SKM-1 treated with dmso at 0.1 percent for 144 hours (cell line): ENCODE measurements around the gene FKBP5.

Experiments used
- DNase-seq: peaks from one replicate; lab custom pipeline; 2025; ENCODE audit not compliant: unreplicated experiment; lab: John Stamatoyannopoulos, UW

The FKBP5 gene

DNA sequence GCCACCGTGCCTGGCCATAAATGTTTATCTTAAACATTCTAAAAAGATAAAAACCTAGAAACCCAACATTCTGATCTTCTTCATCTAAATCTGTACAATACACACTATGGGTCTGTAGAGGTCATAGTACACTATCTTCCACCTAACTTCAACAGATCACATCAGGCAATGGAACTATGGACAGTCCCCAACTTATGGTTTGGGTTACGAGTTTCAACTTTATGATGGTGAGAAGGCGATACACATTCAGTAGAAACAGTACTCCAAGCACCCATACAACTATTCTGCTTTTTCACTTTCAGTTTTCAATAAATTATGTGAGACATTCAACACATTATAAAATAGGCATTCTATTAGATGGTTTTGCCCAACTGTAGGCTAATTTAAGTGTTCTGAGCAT is 23.1 kb downstream of the FKBP5 start:
- no peak for DNase-seq

- no peak for DNase-seq
Measured at GRCh38 chr6:35664945-35665344, 23.8 kb downstream of the FKBP5 start.

DNA sequence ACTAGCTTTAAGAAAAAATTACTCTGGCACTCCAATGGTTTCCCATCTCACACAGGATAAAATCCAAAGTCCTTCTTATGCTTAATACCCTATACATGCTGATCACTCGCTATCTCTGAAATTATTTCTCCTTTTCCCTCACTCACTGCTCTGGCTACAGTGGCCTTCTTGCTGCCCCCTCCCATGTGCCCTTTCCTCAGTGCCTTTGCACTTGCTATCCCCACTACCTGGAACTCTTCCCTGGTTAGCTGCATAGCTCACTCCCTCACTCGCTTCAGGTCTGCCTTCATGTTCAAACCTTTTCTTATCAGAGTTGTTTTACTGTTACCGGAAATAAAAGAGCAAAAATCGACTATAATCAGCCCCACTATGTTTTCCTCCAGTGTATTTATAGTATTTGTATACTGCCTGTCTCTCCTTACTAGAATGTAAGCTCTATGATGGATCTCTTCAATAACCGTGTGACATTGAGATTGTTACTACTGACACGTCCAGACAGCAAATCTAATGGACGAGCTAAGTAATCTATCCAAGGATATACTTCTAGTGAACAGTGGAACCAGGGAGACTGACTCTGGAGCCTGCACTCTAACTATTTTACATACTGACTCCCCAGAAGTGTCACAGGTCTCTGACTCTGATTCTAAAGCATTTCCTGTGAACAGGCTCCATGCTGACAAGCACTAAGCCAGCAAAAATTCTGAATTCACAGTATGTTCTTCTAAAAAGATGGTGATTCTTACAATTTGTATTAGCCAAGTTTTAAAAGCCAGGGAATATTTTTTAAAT is 25.1 kb downstream of the FKBP5 start:
- DNase-seq: no peak

GRCh38 chr6:35662999-35663398 is 25.7 kb downstream of the FKBP5 start:
- no peak for DNase-seq

GRCh38 chr6:35654883-35655282 is 33.8 kb downstream of the FKBP5 start:
- no peak for DNase-seq

DNA sequence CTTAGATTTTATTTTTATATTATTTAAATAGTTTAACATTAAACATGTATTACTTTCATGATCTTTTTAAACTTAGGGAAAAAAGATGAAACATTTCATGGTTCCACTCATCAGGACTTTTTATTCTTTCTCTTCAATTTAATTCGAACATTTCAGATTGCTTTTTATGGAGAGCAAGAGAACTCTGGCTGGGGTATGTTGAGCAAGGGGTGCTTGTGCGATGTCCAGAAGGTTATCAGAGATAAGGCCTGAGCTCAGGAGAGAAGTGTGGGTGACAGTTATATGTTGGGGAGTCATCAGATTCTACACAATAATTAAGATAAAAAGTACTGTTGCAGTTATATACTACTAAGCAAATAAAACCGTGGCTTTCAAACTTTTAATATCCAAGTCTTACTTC is 37.5 kb downstream of the FKBP5 start:
- no peak for DNase-seq

GRCh38 chr6:35650015-35650414 is 38.7 kb downstream of the FKBP5 start:
- DNase-seq: no peak

GRCh38 chr6:35648203-35648602 is 40.5 kb downstream of the FKBP5 start:
- no peak for DNase-seq

GRCh38 chr6:35647400-35647799 is 41.3 kb downstream of the FKBP5 start:
- no peak for DNase-seq

GRCh38 chr6:35643162-35643535 is 45.6 kb downstream of the FKBP5 start:
- no peak for DNase-seq

- DNase-seq: no peak
Measured at GRCh38 chr6:35642471-35643161, 46.1 kb downstream of the FKBP5 start.

GRCh38 chr6:35640017-35640664 is 48.6 kb downstream of the FKBP5 start:
- DNase-seq: no peak

DNA sequence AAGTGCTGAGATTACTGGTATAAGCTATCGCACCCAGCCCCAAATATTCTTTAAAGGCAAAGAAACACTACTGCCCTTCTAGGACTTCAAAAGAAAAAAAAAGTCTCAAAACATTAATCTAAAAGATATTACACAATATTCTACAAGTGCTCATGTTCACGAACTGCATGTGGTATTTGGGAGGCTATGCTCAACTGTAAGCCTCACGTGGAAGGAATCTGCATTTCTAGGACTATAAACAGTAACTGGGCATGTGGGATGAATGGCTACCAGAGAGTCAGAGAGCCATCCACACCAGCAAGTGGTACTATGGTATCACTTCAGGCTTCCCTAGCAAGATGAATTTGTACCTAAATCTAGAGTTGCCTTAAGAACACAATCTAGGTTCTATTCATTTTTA is 50.0 kb downstream of the FKBP5 start:
- no peak for DNase-seq

DNA sequence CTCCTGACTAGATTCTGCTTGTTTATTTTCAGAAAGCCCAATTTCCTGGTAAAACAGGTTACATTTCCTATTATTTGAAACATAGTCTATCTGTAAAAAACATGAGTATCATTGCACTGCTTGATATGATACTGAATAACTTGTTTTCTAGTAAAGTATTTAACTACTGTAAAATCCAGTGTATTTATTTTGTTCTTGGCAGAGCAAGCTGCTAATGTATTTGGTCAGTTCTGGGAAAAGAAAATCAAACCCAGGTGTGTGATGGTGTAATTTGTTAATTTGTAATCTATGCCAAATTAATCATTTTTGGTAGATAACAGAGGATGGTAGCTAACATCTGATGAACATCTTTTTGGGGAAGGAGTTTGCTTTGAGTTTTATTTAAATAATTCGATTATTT is 50.8 kb downstream of the FKBP5 start:
- no peak for DNase-seq

DNA sequence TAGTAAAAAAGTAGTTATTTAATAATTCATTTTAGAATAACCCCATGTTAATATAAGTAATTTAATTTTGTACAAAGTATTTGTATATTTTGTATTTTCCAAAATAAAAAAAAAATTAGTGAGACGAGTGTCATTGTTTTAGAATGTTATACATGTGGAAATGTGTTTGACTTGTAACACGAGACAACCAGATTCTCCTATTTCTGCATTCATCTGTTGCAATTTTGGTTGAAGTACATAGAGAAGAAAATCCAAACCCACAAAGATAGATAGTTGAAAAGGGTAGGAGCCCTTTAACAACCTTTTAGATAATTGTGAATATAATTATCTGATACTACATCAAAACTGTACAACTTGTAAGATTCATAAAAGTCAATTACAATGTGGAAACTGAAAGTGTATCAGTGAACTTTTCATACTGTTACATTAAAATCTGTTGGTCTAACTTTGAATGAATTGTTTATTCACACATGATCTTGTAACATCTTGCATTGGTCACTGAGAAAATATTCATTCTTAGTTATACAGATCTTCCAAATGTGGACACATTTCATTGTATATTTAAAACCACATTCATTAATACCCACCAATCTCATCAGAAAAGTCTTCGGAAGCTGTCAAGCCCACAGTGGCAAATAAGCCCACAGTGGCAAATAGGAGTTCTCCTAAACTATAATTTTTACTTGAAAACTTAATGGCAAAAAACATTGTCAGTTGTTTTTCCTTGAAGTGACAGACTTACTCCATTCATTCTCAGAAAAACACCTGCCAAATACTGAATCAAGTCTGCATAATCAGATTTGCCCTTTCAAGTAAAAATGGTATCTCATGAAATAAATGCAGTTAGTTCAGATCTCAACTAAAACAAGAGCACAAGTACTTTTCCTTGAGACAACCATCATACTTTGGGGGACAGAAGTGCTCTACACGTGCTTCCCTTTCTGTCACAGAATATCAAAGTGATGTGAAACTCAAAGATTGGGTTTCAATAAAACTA is 52.8 kb downstream of the FKBP5 start:
- DNase-seq: no peak

DNA sequence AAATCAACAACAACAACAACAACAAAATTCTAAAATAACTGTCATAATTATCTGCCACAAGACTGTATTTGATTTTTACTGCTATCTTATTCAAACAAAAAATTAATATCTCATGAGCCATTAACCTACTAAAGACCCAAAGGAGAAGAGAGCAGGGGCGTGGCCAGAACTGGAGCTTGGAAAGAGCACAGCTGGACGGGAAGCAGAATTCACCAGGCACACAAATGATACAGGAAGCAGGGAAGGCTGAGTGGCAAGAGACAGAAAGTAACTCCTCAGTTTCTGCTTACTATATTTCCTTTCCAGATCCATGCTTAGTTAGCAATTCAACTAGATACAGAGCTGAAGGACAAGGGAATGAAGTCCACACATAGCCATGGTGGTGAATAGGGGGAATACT is 54.4 kb downstream of the FKBP5 start:
- no peak for DNase-seq

GRCh38 chr6:35633579-35634089 is 55.1 kb downstream of the FKBP5 start:
- DNase-seq: no peak

DNA sequence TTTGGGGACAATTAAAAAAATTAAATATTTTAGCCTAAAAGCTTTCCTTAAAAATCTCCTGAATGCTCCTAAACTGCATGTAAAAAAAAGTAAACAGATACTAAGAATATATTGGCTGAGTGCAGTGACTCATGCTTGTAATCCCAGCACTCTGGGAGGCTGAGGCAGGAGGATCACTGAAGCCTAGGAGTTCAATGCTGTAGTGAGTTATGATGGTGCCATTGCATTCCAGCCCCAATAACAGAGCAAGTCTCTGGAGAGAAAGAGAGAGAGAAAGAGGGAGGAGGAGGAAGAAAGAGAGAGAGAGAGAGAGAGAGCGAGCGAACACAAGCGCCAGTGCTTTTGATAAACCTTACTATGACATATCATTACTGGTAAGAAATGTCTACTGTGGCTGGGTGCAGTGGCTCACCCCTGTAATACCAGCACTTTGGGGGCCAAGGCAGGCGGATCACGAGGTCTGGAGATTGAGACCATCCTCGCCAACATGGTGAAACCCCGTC is 58.8 kb downstream of the FKBP5 start:
- DNase-seq: no peak

- DNase-seq: no peak
Measured at GRCh38 chr6:35626401-35626800, 62.3 kb downstream of the FKBP5 start.

- DNase-seq: no peak
Measured at GRCh38 chr6:35624341-35625070, 64.2 kb downstream of the FKBP5 start.
